ENCODE measurements around the gene PTOV1.

The PTOV1 gene

DNA sequence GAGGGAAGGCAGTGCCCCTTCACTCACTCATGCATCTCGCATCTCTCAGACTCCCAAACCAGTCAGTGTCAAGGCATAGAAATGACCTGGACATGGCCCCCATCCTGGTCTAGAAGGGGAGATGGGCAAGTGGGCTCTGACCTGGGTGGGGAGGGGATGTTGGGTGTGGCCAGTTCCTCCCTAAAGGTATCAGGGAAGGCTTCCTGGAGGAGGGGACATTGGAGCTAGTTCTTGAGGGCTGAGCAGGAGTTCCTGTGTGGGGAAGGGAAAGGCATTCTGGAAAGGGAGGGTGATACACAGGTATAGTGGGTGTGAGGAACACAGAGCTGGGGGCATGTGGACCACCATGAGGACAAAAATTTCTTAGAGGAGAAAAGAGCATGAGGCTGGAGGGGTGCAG is 41.8 kb downstream of the PTOV1 start:
- no peak for DNase-seq

DNA sequence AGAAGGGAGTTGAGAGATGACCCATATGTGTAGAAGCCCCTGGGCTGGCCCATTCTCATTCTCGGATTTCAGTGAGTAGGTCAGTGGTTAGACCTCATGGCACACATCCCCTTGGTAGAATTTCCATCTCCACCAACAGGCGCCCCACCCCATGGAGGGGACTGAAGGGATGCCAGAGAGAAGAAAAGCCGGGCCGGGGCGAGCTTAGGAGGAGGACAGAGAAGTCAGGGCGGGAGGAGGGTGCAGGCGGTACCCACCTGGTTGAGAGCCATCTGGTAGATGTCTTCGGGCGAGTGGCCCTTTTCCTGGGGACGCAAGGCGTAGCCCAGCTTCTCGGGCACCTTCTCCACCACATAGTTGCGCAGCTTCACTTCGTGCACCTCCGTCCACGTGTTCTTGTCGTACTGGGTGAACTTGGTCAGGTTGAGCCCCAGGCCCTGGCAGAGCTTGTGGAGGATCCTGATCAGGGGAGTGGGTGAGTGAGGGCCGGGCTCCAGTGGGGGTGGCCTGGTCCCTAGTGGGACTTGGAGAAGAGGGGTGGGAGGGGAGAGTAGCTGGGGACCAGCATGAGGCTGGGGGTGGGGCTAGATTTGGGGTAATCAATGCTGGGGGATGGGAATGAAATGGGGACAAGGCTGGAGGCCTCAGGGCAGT is 43.2 kb downstream of the PTOV1 start:
- DNase-seq, result peak; percentile 63

DNA sequence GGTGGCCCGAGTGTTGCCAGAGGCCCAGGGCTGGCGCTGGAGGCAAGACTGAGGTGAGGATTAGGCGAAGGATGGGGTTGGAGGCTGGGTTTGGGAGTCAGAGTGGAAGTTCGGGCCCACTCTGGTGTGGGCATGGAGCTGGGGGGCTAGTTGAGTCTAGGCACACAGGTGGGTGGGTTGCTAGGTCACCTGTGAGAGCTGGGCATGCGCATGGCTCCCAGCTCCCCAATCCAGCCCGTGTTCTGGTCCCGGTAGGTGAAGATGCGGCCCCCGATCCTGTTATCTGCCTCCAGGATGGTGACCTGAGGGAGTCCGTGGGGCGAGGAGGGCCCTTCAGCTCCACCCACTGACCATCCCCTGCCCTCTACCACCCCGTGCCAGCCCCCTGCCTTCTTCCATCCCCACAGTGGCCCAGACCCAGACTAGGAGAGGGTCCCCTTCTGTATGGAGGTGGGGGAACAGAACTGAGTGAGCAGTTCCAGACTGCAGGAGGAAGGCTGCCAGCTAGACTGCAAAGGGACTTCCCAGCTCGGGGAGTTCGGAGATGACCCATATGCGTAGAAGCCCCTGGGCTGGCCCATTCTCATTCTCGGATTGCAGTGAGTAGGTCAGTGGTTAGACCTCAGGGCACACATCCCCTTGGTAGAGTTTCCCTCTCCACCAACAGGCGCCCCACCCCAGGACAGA is 44.1 kb downstream of the PTOV1 start:
- peak; percentile 76 for DNase-seq

DNA sequence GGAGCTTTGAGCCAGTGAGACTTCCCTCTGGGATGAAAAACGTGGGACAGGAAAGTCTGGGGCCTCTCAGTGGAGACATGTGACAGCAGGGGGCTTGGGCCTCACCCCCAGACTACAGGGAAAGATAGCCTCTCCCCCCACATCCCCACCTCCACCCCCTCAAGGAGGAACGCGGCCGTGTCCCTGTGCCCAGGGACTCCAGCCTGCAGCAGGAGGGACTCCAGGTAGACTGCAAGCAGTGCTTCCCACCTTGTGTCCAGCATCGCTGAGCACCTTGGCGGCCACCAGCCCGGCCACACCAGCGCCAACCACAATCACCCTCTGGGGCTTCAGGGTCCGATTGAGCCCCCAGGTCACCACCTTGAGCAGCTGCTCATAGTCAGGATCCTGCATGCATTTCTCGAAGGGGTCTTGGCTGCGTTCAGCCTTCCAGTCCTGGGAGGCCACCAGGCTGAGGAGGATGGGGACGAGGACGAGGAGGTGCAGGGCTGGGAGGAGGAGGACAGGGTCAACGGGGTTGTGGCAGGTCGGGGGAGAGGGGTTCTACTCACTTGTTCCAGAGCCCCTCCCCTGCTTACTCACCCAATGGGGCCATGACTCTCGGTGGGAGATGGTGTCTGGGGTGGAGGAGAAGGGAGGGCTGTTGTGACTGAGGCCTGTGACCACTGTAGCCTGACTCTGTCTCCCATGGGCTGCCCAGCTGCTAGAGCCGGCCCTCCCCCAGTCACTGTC is 44.8 kb downstream of the PTOV1 start:
- DNase-seq, result peak; percentile 77

DNA sequence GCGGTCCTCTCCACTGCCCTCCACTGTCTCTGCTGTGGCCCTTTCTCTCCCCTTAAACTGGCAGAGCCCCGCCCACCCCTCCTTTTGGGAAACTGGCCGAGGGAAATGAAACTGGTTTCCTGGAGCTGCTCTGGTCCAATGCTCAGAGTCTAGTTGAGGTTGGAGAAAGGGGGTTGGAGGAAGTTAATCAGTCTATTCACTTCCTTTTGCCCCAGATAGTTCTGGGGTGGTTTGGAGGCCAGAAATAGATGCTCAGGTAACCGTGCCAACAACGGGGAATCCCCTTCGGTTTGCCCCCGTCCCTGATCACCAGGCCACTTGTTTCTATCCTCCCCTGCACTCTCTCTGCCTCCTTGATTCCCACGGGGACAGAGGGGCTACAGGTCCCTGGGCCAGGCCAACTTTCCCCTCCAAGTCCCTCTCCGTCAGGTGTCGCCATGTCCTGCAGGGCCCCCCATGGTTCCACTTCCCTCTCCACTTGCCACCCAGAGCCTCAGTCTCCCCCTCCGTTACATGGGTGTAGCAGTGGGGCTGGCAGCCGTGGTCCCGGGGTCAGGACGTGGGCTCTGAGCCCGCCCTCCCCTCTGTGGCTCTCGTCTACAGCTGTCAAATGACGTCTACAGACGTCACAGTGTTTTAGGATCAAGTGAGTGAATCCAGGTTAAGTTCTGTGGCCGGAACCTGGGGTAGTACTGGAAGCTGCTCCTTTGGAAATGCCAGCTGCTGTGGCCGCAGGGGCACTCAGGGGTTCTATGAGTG is 46.1 kb downstream of the PTOV1 start, which contains the start of gene IL4I1:
IL4I1 (minus strand) TSS at position 25 of the 759 bp plus-strand sequence. CDS start 727 bp downstream, outside the sequence.
- peak; percentile 79 for DNase-seq

DNA sequence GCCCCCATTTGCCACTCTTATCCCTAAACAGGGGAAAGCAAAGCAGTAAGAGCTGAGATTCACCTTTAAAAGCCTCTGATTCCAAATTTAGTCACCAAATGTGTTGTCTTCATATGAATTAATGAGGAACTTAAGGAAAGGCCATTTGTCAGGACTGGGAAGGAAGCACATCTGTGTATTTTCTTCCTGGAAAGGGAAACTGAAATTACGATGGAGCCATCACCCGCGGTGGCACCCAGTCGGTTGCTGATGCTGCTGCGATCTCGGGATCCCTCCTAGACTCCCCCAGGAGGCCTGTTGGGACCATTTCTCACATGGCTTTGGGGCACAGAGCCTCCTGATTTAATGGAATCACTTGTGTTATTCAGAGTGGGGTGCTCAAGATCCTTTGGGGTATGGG is 53.2 kb downstream of the PTOV1 start:
- no peak for DNase-seq

DNA sequence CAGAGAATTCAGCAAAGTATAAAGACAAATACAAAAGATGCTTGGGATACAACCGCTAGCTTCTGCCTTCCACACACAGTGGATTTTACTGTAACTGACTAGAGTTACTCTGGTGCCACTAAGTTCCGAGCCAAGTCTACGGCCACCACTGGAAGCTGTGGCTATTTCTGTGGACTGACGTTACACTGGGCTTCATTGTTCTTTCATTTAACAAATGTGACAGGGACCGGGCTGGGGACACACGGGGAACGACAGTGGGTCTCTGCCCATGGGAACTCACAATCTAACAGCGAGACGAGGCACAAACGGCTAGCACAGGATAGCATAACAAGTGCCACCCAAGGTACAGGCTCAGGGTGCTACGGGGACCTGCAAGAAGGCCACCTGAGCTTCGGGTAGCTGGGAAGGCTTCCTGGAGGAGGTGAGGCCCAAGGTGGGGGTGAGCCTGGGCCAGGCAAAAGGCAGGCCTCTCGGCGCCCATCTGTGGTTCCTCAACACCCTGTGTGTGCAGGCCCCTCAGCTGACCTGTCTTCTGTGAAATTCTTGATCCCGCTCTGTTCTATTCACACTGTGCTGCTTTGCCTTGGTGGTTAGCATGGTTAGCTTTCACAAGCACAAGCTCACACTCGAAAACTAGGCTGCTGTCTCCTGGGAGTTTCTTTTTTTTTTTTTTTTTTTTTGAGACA is 56.1 kb downstream of the PTOV1 start:
- no peak for DNase-seq

DNA sequence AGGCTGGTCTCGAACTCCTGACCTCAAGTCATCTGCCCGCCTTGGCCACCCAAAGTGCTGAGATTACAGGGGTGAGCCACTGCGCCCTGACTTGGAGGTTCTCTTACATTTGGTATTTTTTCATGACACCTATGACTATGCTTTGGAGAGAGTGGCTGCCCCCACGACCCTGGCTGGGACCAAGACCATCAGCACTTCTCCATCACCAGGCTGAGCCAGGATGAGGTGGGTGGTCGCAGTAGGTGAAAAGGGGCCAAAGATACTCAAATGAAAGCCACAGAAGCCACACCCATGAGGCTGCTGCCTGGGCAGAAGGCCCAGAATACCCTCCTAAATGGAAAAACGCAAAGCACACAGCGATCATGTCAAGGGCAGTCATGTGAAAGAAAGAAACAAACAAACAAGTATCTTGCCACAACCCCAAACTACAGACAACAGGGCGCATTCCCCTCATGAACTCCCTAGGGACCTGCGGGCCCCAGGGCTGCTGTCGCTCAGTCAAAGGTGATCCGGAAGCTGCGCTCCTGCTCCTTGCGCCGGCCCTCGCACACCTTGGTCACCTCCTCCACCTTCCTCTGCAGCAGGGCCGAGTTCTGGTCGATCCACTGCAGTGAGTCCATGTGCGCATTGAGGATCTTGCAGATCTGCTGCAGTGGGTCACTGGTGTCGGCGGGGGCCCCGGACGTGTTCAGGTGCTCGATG is 56.9 kb downstream of the PTOV1 start:
- DNase-seq, result no peak

DNA sequence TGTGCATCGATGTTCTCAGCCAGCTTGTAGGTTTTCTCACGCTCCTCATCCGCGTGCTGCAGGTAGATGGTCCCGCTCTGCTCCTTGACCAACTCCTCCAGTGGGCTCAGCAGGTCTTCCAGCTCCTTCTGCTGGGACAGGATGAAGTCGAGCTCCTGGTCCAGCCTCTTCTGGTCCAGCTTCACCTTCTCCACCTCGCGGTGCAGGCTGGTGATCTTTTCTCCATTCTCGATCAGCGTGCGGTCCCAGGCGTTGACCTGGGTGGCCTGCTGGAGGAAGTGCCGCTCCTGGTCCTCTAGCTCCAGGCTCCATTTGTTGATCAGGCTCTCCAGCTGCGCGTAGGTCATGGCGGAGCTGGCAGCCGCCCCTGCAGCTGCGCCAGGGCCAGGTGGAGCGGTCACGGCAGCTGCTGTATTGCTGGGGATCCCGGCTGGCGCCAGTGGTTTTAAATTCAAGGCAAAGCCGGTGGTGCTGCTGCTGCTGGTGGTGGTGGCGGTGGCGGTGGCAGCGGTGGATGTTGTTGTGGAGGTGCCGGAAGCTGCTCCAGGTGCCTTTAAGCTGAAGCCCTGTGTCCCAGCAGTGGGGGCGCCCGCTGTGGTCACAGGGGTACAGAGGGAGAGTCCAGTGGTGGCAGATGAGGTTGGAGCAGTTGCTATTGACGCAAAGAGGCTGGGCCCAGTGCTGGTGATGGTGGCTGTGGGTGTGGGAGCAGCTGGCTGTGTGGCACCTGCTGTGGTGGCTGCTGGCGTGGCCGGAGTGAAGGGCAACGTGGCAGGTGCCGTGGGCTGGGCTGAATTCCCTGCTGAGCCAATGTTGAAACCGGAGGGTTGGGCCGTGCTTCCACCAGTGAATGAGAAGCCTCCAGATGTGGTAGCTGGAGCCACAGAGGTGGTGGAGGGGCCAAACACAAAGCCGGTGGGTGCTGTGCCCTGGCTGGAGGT is 57.8 kb downstream of the PTOV1 start:
- no peak for DNase-seq

DNA sequence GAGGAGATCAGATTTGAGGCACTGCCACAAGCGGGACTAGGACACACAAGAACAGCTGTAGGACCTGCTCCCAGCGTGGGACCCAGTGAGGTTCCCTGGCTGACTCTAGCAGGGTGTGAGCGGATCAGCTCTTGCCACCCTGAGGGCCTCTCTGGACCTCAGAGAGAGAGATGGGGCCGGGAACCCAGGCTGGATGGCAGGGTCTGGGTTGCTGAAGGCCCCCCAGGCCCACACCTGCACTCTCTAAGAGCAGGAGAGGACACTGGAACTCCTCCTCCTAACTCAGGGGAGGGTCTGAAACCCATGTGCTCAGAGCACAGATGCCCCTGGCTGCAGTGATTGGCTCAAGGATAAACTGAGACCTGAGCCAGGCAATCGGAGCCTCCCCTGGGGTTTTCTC is 59.2 kb downstream of the PTOV1 start:
- DNase-seq, result no peak

All from stimulated activated CD8-positive, alpha-beta memory T cell treated with anti-CD3 and anti-CD28 coated beads, Interleukin-4, amount 100 ng/mL, for 48 hours (primary cell).